ENCODE results near the gene CCN2. TPM values are rescaled to one million over a fixed set of nuclear protein-coding genes. Genes with fewer than 3 reads are reported as not detected.

Gene CCN2
- total RNA-seq, 1 donor from 2014 or later = 54.5 TPM

DNA sequence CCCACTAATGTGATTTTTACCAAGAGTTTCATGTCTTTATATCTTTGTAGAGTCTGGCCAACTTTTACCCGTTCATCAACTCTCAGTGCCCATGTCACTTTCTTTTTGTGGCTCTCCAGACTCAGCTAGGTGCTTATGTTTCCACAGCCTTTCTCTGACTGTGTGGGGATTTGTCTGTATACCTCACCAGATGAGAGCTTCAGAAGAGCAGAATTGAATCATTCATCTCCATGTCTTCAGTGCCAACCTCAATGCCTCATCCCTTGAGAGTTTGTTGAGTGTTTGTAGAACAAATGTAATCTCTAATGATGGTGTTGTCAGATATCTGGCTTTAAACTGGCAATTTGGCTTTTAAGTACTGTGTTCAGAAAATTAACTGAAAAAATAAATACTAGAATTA lies 16.8 kb upstream of the CCN2 start:
- Mint-ChIP-seq H3K4me1 (peaks cover 2% of the 10 kb centered on the region), H3K4me3 (no peak overlapping the region)
- TF ChIP-seq EZH2 (IDR thresholded peaks at IDR 0.05) (no peak), EZH2phosphoT487 (IDR thresholded peaks at IDR 0.05) (no peak)
- TF ChIP-seq, protein P1, sequence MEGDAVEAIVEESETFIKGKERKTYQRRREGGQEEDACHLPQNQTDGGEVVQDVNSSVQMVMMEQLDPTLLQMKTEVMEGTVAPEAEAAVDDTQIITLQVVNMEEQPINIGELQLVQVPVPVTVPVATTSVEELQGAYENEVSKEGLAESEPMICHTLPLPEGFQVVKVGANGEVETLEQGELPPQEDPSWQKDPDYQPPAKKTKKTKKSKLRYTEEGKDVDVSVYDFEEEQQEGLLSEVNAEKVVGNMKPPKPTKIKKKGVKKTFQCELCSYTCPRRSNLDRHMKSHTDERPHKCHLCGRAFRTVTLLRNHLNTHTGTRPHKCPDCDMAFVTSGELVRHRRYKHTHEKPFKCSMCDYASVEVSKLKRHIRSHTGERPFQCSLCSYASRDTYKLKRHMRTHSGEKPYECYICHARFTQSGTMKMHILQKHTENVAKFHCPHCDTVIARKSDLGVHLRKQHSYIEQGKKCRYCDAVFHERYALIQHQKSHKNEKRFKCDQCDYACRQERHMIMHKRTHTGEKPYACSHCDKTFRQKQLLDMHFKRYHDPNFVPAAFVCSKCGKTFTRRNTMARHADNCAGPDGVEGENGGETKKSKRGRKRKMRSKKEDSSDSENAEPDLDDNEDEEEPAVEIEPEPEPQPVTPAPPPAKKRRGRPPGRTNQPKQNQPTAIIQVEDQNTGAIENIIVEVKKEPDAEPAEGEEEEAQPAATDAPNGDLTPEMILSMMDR (IDR thresholded peaks at IDR 0.05) = no peak

DNA sequence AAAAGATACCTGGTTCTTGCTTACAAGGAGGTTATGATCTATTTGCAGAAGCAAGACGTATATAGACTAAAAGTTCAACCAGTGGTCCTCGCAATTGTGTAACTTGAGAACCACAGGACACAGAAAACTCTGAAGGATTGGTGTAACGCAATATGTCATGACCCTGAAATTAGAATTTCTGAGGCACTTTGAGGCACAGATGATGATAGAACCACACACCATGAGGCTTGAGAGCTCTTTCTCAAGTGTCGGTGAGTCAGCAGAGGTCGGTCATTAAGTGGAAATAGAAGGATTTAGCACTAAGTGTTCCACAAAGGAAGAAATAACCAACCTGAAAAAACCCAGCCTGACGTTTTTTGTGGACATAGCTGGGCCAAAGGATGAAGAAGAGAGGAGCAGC lies 15.3 kb upstream of the CCN2 start:
- TF ChIP-seq, protein P1 (IDR thresholded peaks at IDR 0.05) = no peak
- TF ChIP-seq EZH2phosphoT487 (IDR thresholded peaks at IDR 0.05) = no peak
- no peak for TF ChIP-seq EZH2 (IDR thresholded peaks at IDR 0.05)
- Histone ChIP-seq H3K79me2 (ENCODE audit: low read depth) (no peaks in the 10 kb centered on the region), H3K4me2 (no peak overlapping the region), H2AFZ (replicated peaks) (no peak overlapping the region), H3K9me3 (ENCODE audit: low read depth) (no peaks in the 10 kb centered on the region), H3F3A (ENCODE audit: low read depth) (no peaks in the 10 kb centered on the region), H3K4me3 (no peak overlapping the region), H3K4me1 (peaks cover 4% of the 10 kb centered on the region), H3K9ac (no peak overlapping the region), H3K27me3 (no peaks in the 10 kb centered on the region), H4K20me1 (ENCODE audit: low read depth) (no peaks in the 10 kb centered on the region), H3K36me3 (no peaks in the 10 kb centered on the region), H3K27ac (no peak overlapping the region)
- no peaks in the 10 kb centered on the region for H3K27me3 Mint-ChIP-seq (ENCODE audit: insufficient read depth, low read depth)
- no peak overlapping the region for H3K4me3 Mint-ChIP-seq
- H3K36me3 Mint-ChIP-seq = no peaks in the 10 kb centered on the region
- H3K9me3 Mint-ChIP-seq = no peaks in the 10 kb centered on the region
- DNase-seq (ENCODE audit: low spot score) = no peak
- peaks cover 2% of the 10 kb centered on the region for H3K4me1 Mint-ChIP-seq
- H3K27ac Mint-ChIP-seq = no peak overlapping the region

More for the DNA sequence above, 16.8 kb upstream of the CCN2 start:
- no peaks in the 10 kb centered on the region for H3K9me3 ChIP-seq (ENCODE audit: low read depth)
- H3K27me3 Mint-ChIP-seq (ENCODE audit: insufficient read depth, low read depth) = no peaks in the 10 kb centered on the region
- no peak overlapping the region for H3K27ac Mint-ChIP-seq
- no peak for DNase-seq (ENCODE audit: low spot score)
- no peak overlapping the region for H3K9ac ChIP-seq
- no peaks in the 10 kb centered on the region for H3K9me3 Mint-ChIP-seq
- H3K36me3 ChIP-seq = no peaks in the 10 kb centered on the region
- H3F3A ChIP-seq (ENCODE audit: low read depth) = no peaks in the 10 kb centered on the region
- H3K27me3 ChIP-seq = no peaks in the 10 kb centered on the region
- no peak overlapping the region for H3K4me3 ChIP-seq
- no peaks in the 10 kb centered on the region for H3K36me3 Mint-ChIP-seq
- no peak overlapping the region for H3K4me2 ChIP-seq
- peaks cover 4% of the 10 kb centered on the region for H3K4me1 ChIP-seq
- H3K27ac ChIP-seq = no peak overlapping the region
- no peaks in the 10 kb centered on the region for H4K20me1 ChIP-seq (ENCODE audit: low read depth)
- H3K79me2 ChIP-seq (ENCODE audit: low read depth) = no peaks in the 10 kb centered on the region
- no peak overlapping the region for H2AFZ ChIP-seq (replicated peaks)

DNA sequence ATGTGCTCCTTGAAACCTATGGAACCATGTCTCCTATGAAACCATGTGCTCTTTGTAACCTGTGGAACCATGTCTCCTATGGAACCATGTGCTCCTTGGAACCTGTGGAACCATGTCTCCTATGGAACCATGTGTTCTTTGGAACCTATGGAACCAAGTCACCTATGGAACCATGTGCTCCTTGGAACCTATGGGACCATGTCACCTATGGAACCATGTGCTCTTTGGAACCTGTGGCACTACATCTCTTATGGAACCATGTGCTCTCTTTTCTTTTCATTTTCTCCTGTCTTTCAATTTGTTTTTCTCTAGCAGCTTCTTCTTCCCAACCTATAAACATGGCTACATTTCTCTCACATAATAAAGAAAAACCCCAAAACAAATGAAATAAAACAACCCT lies 11.9 kb upstream of the CCN2 start:
- Histone ChIP-seq H3F3A (ENCODE audit: low read depth) (no peaks in the 10 kb centered on the region), H3K27ac (no peak overlapping the region), H3K4me3 (no peak overlapping the region), H3K79me2 (ENCODE audit: low read depth) (peaks cover 3% of the 10 kb centered on the region), H4K20me1 (ENCODE audit: low read depth) (no peaks in the 10 kb centered on the region), H2AFZ (replicated peaks) (no peak overlapping the region), H3K4me1 (peaks cover 4% of the 10 kb centered on the region), H3K9ac (no peak overlapping the region), H3K36me3 (no peaks in the 10 kb centered on the region), H3K4me2 (no peak overlapping the region), H3K27me3 (no peaks in the 10 kb centered on the region), H3K9me3 (ENCODE audit: low read depth) (no peaks in the 10 kb centered on the region)
- TF ChIP-seq, protein P1 (IDR thresholded peaks at IDR 0.05) = no peak
- TF ChIP-seq EZH2 (IDR thresholded peaks at IDR 0.05) = no peak
- no peak for TF ChIP-seq EZH2phosphoT487 (IDR thresholded peaks at IDR 0.05)
- no peak for DNase-seq (ENCODE audit: low spot score)
- H3K36me3 Mint-ChIP-seq = peaks cover 2% of the 10 kb centered on the region
- no peaks in the 10 kb centered on the region for H3K9me3 Mint-ChIP-seq
- no peak overlapping the region for H3K4me3 Mint-ChIP-seq
- no peaks in the 10 kb centered on the region for H3K4me1 Mint-ChIP-seq
- H3K27me3 Mint-ChIP-seq (ENCODE audit: insufficient read depth, low read depth) = no peaks in the 10 kb centered on the region
- no peak overlapping the region for H3K27ac Mint-ChIP-seq
